ENCODE results near the gene FAM89B.
A peak's percentile ranks its signal among the peaks of the same experiment; 100 is the strongest.

The FAM89B gene

DNA sequence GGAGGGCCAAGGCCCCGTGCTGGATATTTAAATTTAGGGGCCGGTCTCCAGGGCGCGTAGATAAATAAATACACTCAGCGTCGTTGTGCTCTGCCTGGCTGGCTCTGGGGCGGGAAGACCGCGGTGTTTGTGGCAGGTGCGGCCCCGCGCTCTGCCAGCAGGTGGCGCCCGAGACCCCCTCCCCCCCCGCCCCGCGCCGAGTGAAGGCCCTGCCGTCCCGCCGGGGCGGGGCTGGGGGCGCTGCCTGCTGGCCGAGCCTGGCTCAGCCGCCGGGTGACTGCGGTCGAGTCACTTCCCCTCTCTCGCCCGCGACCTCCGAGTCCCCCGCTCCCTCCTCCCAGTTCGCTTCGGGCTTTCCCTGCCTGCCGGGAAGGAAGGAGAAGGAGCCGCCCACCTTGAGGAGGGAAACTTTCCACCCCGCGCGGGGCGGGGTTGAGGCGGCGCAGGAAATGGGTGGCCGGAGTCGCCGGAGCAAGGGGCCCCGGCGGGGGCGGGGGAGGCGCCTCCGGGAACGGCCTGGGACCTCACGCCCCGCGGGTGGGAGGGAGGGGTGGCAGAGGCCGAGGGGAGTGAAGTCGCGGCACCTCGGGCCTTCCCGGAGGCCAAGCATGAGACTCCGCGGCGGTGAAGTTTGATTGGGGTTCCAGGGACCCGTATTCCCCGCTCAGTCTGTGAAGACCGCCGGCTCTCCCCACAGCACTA, 1.9 kb downstream of the FAM89B start:
- Histone ChIP-seq H3K9me3 (ENCODE audit: control insufficient read depth, low read length) (no peaks in the 10 kb centered on the region), H3K4me2 (ENCODE audit: low read length) (peak overlapping the region; percentile 70), H3K36me3 (ENCODE audit: control insufficient read depth, insufficient read depth, low read length) (no peaks in the 10 kb centered on the region), H3K4me1 (peaks cover 10% of the 10 kb centered on the region), H2AFZ (peak overlapping the region; percentile 22), H3K9ac (no peak overlapping the region), H3K79me2 (no peaks in the 10 kb centered on the region), H3K4me3 (ENCODE audit: low read depth, low read length) (peak overlapping the region; percentile 50), H3K27ac (peak overlapping the region; percentile 90), H3K27me3 (ENCODE audit: control insufficient read depth, insufficient read depth, low read length) (no peaks in the 10 kb centered on the region)
- TF ChIP-seq, protein P1, sequence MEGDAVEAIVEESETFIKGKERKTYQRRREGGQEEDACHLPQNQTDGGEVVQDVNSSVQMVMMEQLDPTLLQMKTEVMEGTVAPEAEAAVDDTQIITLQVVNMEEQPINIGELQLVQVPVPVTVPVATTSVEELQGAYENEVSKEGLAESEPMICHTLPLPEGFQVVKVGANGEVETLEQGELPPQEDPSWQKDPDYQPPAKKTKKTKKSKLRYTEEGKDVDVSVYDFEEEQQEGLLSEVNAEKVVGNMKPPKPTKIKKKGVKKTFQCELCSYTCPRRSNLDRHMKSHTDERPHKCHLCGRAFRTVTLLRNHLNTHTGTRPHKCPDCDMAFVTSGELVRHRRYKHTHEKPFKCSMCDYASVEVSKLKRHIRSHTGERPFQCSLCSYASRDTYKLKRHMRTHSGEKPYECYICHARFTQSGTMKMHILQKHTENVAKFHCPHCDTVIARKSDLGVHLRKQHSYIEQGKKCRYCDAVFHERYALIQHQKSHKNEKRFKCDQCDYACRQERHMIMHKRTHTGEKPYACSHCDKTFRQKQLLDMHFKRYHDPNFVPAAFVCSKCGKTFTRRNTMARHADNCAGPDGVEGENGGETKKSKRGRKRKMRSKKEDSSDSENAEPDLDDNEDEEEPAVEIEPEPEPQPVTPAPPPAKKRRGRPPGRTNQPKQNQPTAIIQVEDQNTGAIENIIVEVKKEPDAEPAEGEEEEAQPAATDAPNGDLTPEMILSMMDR (IDR thresholded peaks at IDR 0.05), result peak; percentile 63

DNA sequence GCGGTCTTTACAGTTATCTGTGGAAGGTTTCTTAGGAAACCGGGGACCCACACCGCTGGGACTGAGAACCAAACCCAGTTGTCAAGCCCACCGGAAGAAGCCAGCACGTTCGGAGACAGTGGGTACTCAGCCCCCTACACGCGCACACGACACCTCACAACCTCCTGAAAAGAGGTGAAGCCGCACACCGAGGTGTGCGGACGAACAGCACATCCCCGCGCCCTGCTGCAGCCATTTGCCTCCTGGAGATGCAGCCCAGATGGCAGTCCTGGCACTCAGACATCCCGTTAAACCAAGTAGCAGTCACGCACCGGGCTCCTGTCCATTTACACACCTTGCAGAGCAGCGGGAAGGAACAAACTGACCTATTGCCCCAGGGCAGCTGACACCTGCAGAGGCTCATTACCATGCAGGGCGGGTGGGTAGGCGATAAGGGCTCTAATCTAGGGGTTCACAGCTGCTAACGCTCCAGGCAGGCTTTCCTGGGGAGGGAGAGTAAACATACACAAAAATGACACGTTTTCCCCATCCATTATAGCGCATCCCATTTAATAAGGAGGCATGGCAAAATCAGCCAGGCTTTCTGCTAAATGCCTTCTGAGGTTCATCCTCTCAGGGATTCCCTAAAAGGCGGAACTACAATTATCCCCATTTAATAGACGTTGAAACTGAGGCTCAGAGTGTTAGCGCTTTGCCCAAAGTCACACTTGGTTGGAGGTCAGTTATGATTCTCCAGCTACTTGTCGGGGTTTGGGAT, 2.7 kb downstream of the FAM89B start:
- TF ChIP-seq, protein P1 (IDR thresholded peaks at IDR 0.05), result no peak
- peak overlapping the region; percentile 90 for H3K27ac ChIP-seq
- no peak overlapping the region for H3K9ac ChIP-seq
- H2AFZ ChIP-seq, result no peak overlapping the region
- no peaks in the 10 kb centered on the region for H3K27me3 ChIP-seq (ENCODE audit: control insufficient read depth, insufficient read depth, low read length)
- no peaks in the 10 kb centered on the region for H3K36me3 ChIP-seq (ENCODE audit: control insufficient read depth, insufficient read depth, low read length)
- H3K4me3 ChIP-seq (ENCODE audit: low read depth, low read length), result peak overlapping the region; percentile 49
- peak overlapping the region; percentile 68 for H3K4me2 ChIP-seq (ENCODE audit: low read length)
- H3K9me3 ChIP-seq (ENCODE audit: control insufficient read depth, low read length), result no peaks in the 10 kb centered on the region
- H3K4me1 ChIP-seq, result peaks cover 10% of the 10 kb centered on the region
- H3K79me2 ChIP-seq, result no peaks in the 10 kb centered on the region

DNA sequence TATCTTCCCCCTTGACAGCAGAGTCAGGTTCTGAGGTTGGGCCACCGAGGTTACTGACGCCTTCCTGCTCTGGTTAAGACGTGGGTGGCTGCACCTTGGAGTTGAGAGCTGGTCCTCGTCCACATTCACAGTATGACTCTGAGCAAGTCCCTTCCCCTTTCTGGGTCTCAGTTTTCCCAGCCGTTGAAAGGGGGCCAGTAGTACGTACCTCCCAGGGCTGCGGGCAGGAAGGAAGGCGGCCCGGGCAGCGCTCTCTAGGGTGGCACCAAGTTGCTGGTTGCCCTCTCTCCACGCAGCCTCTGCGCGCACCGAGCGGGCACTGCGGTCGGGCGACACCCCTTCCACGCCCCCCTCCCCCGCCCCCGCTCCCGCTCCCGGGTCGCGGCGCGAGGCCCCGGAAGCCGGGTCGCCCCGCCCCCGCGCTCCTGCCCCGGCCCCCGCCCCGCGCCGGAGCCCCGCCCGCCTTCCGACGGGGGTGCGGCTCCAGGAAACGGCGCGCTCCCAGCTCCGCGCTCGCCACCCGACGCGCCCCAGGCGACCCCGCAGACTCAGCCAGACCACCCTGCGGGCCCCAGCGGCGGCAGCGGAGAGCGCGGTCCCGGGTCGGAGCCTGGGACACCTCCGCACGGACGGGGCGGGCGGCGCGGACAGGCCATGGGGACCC, 3.4 kb downstream of the FAM89B start, which contains the start of gene EHBP1L1:
TSS of gene EHBP1L1 (plus strand) at position 486 of the 664 bp plus-strand sequence. CDS start 250 bp downstream, outside the sequence.
- Histone ChIP-seq H3K36me3 (ENCODE audit: control insufficient read depth, insufficient read depth, low read length) (no peaks in the 10 kb centered on the region), H3K4me1 (peaks cover 10% of the 10 kb centered on the region), H3K4me3 (ENCODE audit: low read depth, low read length) (peak within 1 kb of the TSS; percentile 49), H3K9me3 (ENCODE audit: control insufficient read depth, low read length) (no peaks in the 10 kb centered on the region), H3K4me2 (ENCODE audit: low read length) (peak within 1 kb of the TSS; percentile 68), H3K27ac (peak within 1 kb of the TSS; percentile 90), H3K9ac (no peak within 1 kb of the TSS), H3K27me3 (ENCODE audit: control insufficient read depth, insufficient read depth, low read length) (no peaks in the 10 kb centered on the region), H2AFZ (no peak within 1 kb of the TSS), H3K79me2 (no peaks in the 10 kb centered on the region)
- TF ChIP-seq, protein P1 (IDR thresholded peaks at IDR 0.05), result no peak

DNA sequence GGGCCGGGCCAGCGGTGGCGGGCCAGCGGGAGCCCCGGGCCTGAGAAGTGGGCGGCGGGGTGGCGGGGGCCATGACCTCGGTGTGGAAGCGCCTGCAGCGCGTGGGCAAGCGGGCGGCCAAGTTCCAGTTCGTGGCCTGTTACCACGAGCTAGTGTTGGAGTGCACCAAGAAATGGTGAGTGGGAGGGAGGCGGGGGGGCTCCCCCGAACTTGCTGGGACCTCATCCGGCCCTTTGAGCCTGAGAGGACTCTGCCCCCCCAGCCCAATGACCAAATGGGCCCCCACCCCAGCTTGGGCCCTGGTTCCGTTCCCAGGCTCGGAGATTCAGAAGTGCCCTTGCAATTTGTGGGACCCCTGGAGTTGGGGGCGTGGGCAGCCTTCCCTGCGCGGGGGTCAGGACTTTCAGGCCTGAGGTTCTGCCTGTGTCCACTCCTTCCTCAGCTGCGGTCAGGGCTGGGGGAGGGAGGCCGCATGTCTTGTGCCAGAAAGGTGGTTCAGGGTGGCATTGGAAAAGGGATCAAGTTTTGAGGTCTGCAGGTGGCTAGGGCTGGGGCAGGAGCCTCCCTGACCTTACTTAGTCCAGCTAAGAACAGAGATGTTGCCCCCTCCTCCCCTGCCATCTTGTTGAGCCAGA, 4.0 kb downstream of the FAM89B start:
- Histone ChIP-seq H3K9me3 (ENCODE audit: control insufficient read depth, low read length) (no peaks in the 10 kb centered on the region), H3K27ac (peak overlapping the region; percentile 26), H3K9ac (no peak overlapping the region), H2AFZ (no peak overlapping the region), H3K36me3 (ENCODE audit: control insufficient read depth, insufficient read depth, low read length) (no peaks in the 10 kb centered on the region), H3K4me1 (peaks cover 5% of the 10 kb centered on the region), H3K27me3 (ENCODE audit: control insufficient read depth, insufficient read depth, low read length) (no peaks in the 10 kb centered on the region), H3K4me2 (ENCODE audit: low read length) (peak overlapping the region; percentile 63), H3K4me3 (ENCODE audit: low read depth, low read length) (peak overlapping the region; percentile 33), H3K79me2 (no peaks in the 10 kb centered on the region)
- TF ChIP-seq, protein P1 (IDR thresholded peaks at IDR 0.05), result no peak
